ENCODE results near the gene PHF19.

The PHF19 gene

DNA sequence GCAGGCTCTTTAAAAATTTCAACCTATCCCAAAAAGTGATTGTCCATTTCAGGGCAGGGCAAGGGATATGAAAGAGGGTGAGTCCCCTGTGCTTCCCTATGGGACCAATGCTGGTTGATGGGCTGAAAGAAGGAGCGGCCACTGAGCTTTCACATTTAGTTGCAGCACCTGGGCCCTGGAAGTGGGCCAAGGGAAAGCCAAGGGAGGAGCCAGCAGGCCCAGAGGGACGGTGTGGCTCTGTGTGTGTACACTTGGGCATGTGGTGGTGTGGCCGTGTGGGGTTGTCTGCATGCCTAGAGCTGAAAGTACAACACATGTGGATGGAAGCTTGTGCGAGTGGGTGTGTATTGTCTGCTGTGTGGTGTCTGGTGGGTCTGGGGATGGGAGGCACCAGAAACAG, 20.3 kb downstream of the PHF19 start:
- Histone ChIP-seq H3K4ac (ENCODE audit: low read length) (no peak overlapping the region), H2BK5ac (ENCODE audit: low read length) (no peak overlapping the region), H3K79me1 (ENCODE audit: low read depth, low read length) (no peaks in the 10 kb centered on the region), H3K4me3 (ENCODE audit: low read length in 2 of 2) (no peak overlapping the region), H3K27ac (replicated peaks; ENCODE audit: low read length) (no peak overlapping the region), H3K23ac (ENCODE audit: low read depth, low read length, poor library complexity) (no peak overlapping the region), H2AFZ (ENCODE audit: low read length) (no peak overlapping the region), H3K4me1 (ENCODE audit: control insufficient read depth in 2 of 2, insufficient read depth in 1 of 2, low read depth in 1 of 2, low read length in 2 of 2) (peaks cover 15% of the 10 kb centered on the region in 2 donors), H3K36me3 (replicated peaks in 1 of 2; ENCODE audit: control insufficient read depth in 2 of 2, insufficient read depth in 2 of 2, low read length in 2 of 2) (peaks cover 17 to 55% of the 10 kb centered on the region in 2 donors), H3K4me2 (ENCODE audit: insufficient read depth, low read length, poor library complexity, severe bottlenecking) (no peak overlapping the region), H3K9ac (ENCODE audit: low read depth, low read length, poor library complexity) (no peak overlapping the region), H3K9me3 (replicated peaks in 1 of 2; ENCODE audit: control insufficient read depth in 2 of 2, insufficient read depth in 1 of 2, low read depth in 1 of 2, low read length in 2 of 2) (no peaks in the 10 kb centered on the region), H3K14ac (ENCODE audit: low read length) (no peak overlapping the region), H2AK5ac (ENCODE audit: low read depth, low read length) (no peak overlapping the region), H4K91ac (ENCODE audit: low read depth, low read length, poor library complexity) (no peak overlapping the region), H2BK15ac (ENCODE audit: low read length) (no peak overlapping the region), H2BK12ac (ENCODE audit: low read length) (no peak overlapping the region), H3K27me3 (ENCODE audit: control insufficient read depth in 3 of 3, insufficient read depth in 3 of 3, low read depth in 1 of 3, low read length in 3 of 3) (no peaks in the 10 kb centered on the region), H4K8ac (ENCODE audit: low read depth, low read length) (no peak overlapping the region), H2BK120ac (ENCODE audit: low read depth, low read length) (no peak overlapping the region), H3K18ac (ENCODE audit: low read length) (no peak overlapping the region)
- no peak for DNase-seq (ENCODE audit: low spot score)
- WGBS, 2 donors (ENCODE audit: extremely low coverage in 2 of 2, insufficient read length in 2 of 2, insufficient replicate concordance in 1 of 2) = no CpG with 5 or more reads among the region's 4 CpGs

DNA sequence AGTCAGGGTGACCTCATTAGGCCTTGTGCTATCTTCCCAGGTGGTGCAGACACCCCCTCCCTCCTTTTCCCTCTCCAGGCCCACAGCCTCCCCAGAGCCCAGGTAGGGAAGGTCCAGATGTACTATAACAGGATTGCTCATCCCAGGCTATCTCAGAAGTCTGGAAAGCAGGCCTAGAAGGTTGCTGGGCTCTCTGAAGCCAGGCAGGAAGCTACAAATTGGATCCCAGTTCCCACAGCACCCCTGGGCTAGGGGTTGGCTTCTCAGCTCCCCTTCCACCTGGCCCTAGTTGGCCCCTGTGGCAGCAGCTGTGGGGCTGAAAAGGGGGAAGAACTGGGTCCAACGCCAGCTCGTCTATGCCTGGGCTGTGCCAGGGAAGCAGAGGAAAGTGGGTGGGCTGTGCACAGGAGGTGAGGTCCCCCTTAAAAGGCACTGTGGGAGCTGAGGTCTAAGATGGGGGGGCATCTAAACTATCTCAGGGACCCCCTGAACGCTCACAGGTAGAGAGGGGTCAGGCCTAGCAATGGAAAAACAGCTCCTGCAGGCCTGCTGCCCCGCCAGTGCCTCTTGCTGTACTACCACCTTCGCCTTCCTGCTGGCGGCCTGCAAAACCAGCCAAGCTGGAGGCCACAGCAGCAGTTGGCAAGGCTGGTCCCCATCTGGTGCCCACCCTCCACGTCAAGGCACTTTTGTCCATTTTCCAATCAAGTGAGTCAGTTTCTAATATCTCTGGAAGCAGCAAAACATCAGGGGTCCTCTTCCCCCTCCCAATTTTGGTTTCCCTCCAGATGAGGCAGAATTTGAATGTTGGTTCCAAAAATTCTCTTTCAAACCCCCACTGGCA, 20.9 kb downstream of the PHF19 start:
- H3K36me3 ChIP-seq (replicated peaks in 1 of 2; ENCODE audit: control insufficient read depth in 2 of 2, insufficient read depth in 2 of 2, low read length in 2 of 2) = peaks cover 17 to 48% of the 10 kb centered on the region in 2 donors
- no CpG with 5 or more reads among the region's 7 CpGs for WGBS, 2 donors (ENCODE audit: extremely low coverage in 2 of 2, insufficient read length in 2 of 2, insufficient replicate concordance in 1 of 2)

DNA sequence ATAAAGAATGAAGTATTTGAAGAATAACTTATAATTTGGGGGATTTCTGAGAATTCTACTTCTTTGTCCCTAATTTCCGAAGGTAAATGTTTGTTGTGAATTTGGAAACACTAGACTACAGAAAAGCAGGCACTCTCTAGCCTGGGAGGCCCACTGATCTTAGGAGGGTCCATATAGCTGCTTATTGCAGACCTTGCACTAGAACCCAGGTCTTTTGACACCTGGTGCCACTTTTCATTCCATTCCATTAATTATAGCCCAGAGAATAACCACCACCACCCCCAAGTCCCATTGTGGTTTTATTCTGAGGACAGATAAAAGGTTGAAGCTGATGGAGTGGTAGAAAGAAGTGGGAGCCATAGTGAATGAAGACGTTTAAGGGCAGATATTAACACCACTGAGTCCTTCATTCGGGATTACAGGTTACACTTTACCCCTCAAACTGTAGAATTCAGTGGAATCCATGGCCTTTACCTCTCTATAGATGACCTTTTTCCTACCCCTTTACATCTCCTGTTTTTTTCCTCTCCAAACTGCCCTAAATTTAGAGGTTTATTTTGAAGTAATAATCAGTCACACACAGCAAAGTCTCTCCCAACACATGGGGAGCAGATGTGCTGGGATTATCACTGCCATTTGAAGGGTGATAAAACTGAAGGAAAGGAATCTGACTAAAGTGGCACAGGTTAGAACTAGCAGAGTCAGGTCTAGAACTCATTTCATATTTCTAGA, 22.2 kb downstream of the PHF19 start:
- H3K4ac ChIP-seq (ENCODE audit: low read length) = no peak overlapping the region
- no peak overlapping the region for H4K91ac ChIP-seq (ENCODE audit: low read depth, low read length, poor library complexity)
- no peak for DNase-seq (ENCODE audit: low spot score)
- WGBS, 2 donors (ENCODE audit: extremely low coverage in 2 of 2, insufficient read length in 2 of 2, insufficient replicate concordance in 1 of 2) = no CpG with 5 or more reads among the region's 3 CpGs
- peaks cover 8 to 35% of the 10 kb centered on the region in 2 donors for H3K36me3 ChIP-seq (replicated peaks in 1 of 2; ENCODE audit: control insufficient read depth in 2 of 2, insufficient read depth in 2 of 2, low read length in 2 of 2)
- H3K14ac ChIP-seq (ENCODE audit: low read length) = no peak overlapping the region
- H2BK15ac ChIP-seq (ENCODE audit: low read length) = no peak overlapping the region
- no peak overlapping the region for H3K23ac ChIP-seq (ENCODE audit: low read depth, low read length, poor library complexity)
- H3K4me3 ChIP-seq (ENCODE audit: low read length in 2 of 2) = no peak overlapping the region
- H3K9me3 ChIP-seq (replicated peaks in 1 of 2; ENCODE audit: control insufficient read depth in 2 of 2, insufficient read depth in 1 of 2, low read depth in 1 of 2, low read length in 2 of 2) = no peaks in the 10 kb centered on the region
- H2AFZ ChIP-seq (ENCODE audit: low read length) = no peak overlapping the region
- no peak overlapping the region for H3K9ac ChIP-seq (ENCODE audit: low read depth, low read length, poor library complexity)
- H3K4me2 ChIP-seq (ENCODE audit: insufficient read depth, low read length, poor library complexity, severe bottlenecking) = no peak overlapping the region
- peaks cover 16 to 19% of the 10 kb centered on the region in 2 donors for H3K4me1 ChIP-seq (ENCODE audit: control insufficient read depth in 2 of 2, insufficient read depth in 1 of 2, low read depth in 1 of 2, low read length in 2 of 2)
- no peak overlapping the region for H2BK120ac ChIP-seq (ENCODE audit: low read depth, low read length)
- no peaks in the 10 kb centered on the region for H3K79me1 ChIP-seq (ENCODE audit: low read depth, low read length)
- H4K8ac ChIP-seq (ENCODE audit: low read depth, low read length) = no peak overlapping the region
- no peaks in the 10 kb centered on the region for H3K27me3 ChIP-seq (ENCODE audit: control insufficient read depth in 3 of 3, insufficient read depth in 3 of 3, low read depth in 1 of 3, low read length in 3 of 3)
- no peak overlapping the region for H2AK5ac ChIP-seq (ENCODE audit: low read depth, low read length)
- no peak overlapping the region for H2BK5ac ChIP-seq (ENCODE audit: low read length)
- H3K27ac ChIP-seq (replicated peaks; ENCODE audit: low read length) = no peak overlapping the region
- no peak overlapping the region for H2BK12ac ChIP-seq (ENCODE audit: low read length)
- H3K18ac ChIP-seq (ENCODE audit: low read length) = no peak overlapping the region

More for the DNA sequence above, 20.9 kb downstream of the PHF19 start:
- H3K79me1 ChIP-seq (ENCODE audit: low read depth, low read length) = no peaks in the 10 kb centered on the region
- H4K8ac ChIP-seq (ENCODE audit: low read depth, low read length) = no peak overlapping the region
- no peak overlapping the region for H2AFZ ChIP-seq (ENCODE audit: low read length)
- H3K14ac ChIP-seq (ENCODE audit: low read length) = no peak overlapping the region
- H3K18ac ChIP-seq (ENCODE audit: low read length) = no peak overlapping the region
- DNase-seq (ENCODE audit: low spot score) = no peak
- no peak overlapping the region for H3K4ac ChIP-seq (ENCODE audit: low read length)
- H3K27me3 ChIP-seq (ENCODE audit: control insufficient read depth in 3 of 3, insufficient read depth in 3 of 3, low read depth in 1 of 3, low read length in 3 of 3) = no peaks in the 10 kb centered on the region
- no peaks in the 10 kb centered on the region for H3K9me3 ChIP-seq (replicated peaks in 1 of 2; ENCODE audit: control insufficient read depth in 2 of 2, insufficient read depth in 1 of 2, low read depth in 1 of 2, low read length in 2 of 2)
- no peak overlapping the region for H2BK120ac ChIP-seq (ENCODE audit: low read depth, low read length)
- no peak overlapping the region for H3K27ac ChIP-seq (replicated peaks; ENCODE audit: low read length)
- no peak overlapping the region for H4K91ac ChIP-seq (ENCODE audit: low read depth, low read length, poor library complexity)
- no peak overlapping the region for H3K4me3 ChIP-seq (ENCODE audit: low read length in 2 of 2)
- H2BK12ac ChIP-seq (ENCODE audit: low read length) = no peak overlapping the region
- H3K23ac ChIP-seq (ENCODE audit: low read depth, low read length, poor library complexity) = peak overlapping the region; percentile 18
- peaks cover 16 to 19% of the 10 kb centered on the region in 2 donors for H3K4me1 ChIP-seq (ENCODE audit: control insufficient read depth in 2 of 2, insufficient read depth in 1 of 2, low read depth in 1 of 2, low read length in 2 of 2)
- H2AK5ac ChIP-seq (ENCODE audit: low read depth, low read length) = no peak overlapping the region
- no peak overlapping the region for H3K4me2 ChIP-seq (ENCODE audit: insufficient read depth, low read length, poor library complexity, severe bottlenecking)
- no peak overlapping the region for H2BK15ac ChIP-seq (ENCODE audit: low read length)
- H2BK5ac ChIP-seq (ENCODE audit: low read length) = no peak overlapping the region
- no peak overlapping the region for H3K9ac ChIP-seq (ENCODE audit: low read depth, low read length, poor library complexity)

DNA sequence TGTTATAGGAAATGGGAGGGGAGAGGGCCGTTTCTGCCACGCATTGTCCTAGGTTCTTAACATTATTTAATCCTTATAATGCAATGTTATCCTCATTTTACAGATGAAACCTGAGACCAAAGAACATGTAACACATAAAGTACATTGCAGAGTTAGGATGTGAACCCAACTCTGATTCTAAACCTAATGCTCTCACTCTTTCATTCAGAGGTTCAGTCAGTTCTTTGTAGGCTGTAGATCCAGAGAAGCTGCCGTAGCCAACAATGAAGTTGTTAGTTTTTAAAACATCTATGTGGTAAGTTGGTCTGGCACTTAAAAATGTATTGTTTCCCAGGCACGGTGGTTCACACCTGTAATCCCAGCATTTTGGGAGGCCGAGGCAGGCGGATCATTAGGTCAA, 23.8 kb downstream of the PHF19 start:
- H3K36me3 ChIP-seq (replicated peaks in 1 of 2; ENCODE audit: control insufficient read depth in 2 of 2, insufficient read depth in 2 of 2, low read length in 2 of 2) = peaks cover 7 to 23% of the 10 kb centered on the region in 2 donors
- H3K4ac ChIP-seq (ENCODE audit: low read length) = no peak overlapping the region
- no peak overlapping the region for H3K4me3 ChIP-seq (ENCODE audit: low read length in 2 of 2)
- H2BK5ac ChIP-seq (ENCODE audit: low read length) = no peak overlapping the region
- H3K9ac ChIP-seq (ENCODE audit: low read depth, low read length, poor library complexity) = no peak overlapping the region
- no peak overlapping the region for H3K27ac ChIP-seq (replicated peaks; ENCODE audit: low read length)
- no peak overlapping the region for H4K8ac ChIP-seq (ENCODE audit: low read depth, low read length)
- no peaks in the 10 kb centered on the region for H3K27me3 ChIP-seq (ENCODE audit: control insufficient read depth in 3 of 3, insufficient read depth in 3 of 3, low read depth in 1 of 3, low read length in 3 of 3)
- no peak overlapping the region for H2BK120ac ChIP-seq (ENCODE audit: low read depth, low read length)
- no peak overlapping the region for H2BK12ac ChIP-seq (ENCODE audit: low read length)
- no peak overlapping the region for H3K23ac ChIP-seq (ENCODE audit: low read depth, low read length, poor library complexity)
- H3K79me1 ChIP-seq (ENCODE audit: low read depth, low read length) = no peaks in the 10 kb centered on the region
- H2BK15ac ChIP-seq (ENCODE audit: low read length) = no peak overlapping the region
- no peak overlapping the region for H2AFZ ChIP-seq (ENCODE audit: low read length)
- peaks cover 16 to 19% of the 10 kb centered on the region in 2 donors for H3K4me1 ChIP-seq (ENCODE audit: control insufficient read depth in 2 of 2, insufficient read depth in 1 of 2, low read depth in 1 of 2, low read length in 2 of 2)
- no peak overlapping the region for H2AK5ac ChIP-seq (ENCODE audit: low read depth, low read length)
- H3K14ac ChIP-seq (ENCODE audit: low read length) = no peak overlapping the region
- no peak for DNase-seq (ENCODE audit: low spot score)
- no CpG with 5 or more reads among the region's 6 CpGs for WGBS, 2 donors (ENCODE audit: extremely low coverage in 2 of 2, insufficient read length in 2 of 2, insufficient replicate concordance in 1 of 2)
- no peak overlapping the region for H3K4me2 ChIP-seq (ENCODE audit: insufficient read depth, low read length, poor library complexity, severe bottlenecking)
- no peak overlapping the region for H3K18ac ChIP-seq (ENCODE audit: low read length)
- H4K91ac ChIP-seq (ENCODE audit: low read depth, low read length, poor library complexity) = no peak overlapping the region
- H3K9me3 ChIP-seq (replicated peaks in 1 of 2; ENCODE audit: control insufficient read depth in 2 of 2, insufficient read depth in 1 of 2, low read depth in 1 of 2, low read length in 2 of 2) = no peaks in the 10 kb centered on the region

All from neuronal stem cell (in vitro differentiated cells).